ENCODE results near the gene FNTB.

Gene FNTB

DNA sequence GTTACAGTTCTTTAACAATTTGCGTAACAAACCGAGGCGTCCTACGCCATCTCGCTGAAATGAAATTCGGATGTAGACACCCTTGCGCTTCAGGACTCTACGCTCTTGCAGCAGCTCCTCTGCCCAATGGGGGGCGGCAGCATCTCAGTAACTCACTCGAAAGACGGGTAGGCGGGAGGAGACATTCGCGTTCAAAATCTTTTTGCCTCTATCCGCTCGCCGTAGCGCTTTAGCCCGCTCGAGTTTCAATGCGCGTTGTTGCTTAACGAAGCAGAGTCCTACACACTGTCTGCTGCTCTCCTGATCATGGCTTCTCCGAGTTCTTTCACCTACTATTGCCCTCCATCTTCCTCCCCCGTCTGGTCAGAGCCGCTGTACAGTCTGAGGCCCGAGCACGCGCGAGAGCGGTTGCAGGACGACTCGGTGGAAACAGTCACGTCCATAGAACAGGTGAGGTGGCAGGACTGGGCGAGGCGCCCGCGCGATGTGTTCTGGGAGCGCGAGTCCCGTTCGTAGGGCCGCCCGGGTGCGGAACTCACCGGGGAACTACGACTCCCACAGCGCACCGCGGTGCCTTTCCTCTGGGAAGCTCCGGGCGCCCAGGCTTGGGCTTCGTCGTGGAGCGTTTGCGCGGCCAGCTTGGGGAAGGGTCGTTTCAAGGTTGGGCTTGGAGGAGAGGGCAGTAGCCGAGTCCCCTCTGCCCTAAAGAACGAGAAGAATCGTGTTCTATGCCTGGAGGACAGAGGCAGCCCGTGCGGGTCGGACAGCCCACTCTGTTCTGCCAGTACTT lies at the start of gene FNTB:
Gene FNTB, plus strand, starts transcription at position 248 of the 790 bp plus-strand sequence. Its CDS starts 59 bp downstream, at position 307.
- Histone ChIP-seq H3K27ac (ENCODE audit: low read length) (peak within 1 kb of the TSS; percentile 64), H4K20me1 (ENCODE audit: insufficient read depth, low read length) (no peaks in the 10 kb centered on the region), H3K9me3 (ENCODE audit: insufficient read depth, low read length) (no peaks in the 10 kb centered on the region), H3K9ac (ENCODE audit: low read length) (peak within 1 kb of the TSS; percentile 73), H2AFZ (ENCODE audit: low read depth, low read length) (peak within 1 kb of the TSS; percentile 95), H3K27me3 (ENCODE audit: low read depth, low read length) (peaks cover 12% of the 10 kb centered on the region; the same call in 1 of the 2 replicates), H3K79me2 (ENCODE audit: low read length) (peaks cover 28% of the 10 kb centered on the region), H3K4me2 (ENCODE audit: low read length) (peak within 1 kb of the TSS; percentile 97), H3K36me3 (replicated peaks; ENCODE audit: low read depth, low read length) (no peaks in the 10 kb centered on the region), H3K4me1 (ENCODE audit: low read length) (peaks cover 16% of the 10 kb centered on the region), H3K4me3 (ENCODE audit: low read length) (peak within 1 kb of the TSS; percentile 86)
- no peak for TF ChIP-seq EZH2phosphoT487 (IDR thresholded peaks at IDR 0.05; ENCODE audit: low read depth)
- TF ChIP-seq CTCF (IDR thresholded peaks at IDR 0.05; ENCODE audit: low read depth, low read length): peak; percentile 66

- no peaks in the 10 kb centered on the region for H3K9me3 ChIP-seq (ENCODE audit: insufficient read depth, low read length)
- peaks cover 3% of the 10 kb centered on the region; the same call in 1 of the 2 replicates for H4K20me1 ChIP-seq (ENCODE audit: insufficient read depth, low read length)
- no peak overlapping the region for H3K4me2 ChIP-seq (ENCODE audit: low read length)
- no peaks in the 10 kb centered on the region for H3K79me2 ChIP-seq (ENCODE audit: low read length)
- no peaks in the 10 kb centered on the region for H3K27me3 ChIP-seq (ENCODE audit: low read depth, low read length)
- H3K4me3 ChIP-seq (ENCODE audit: low read length): no peak overlapping the region
- no peak overlapping the region for H2AFZ ChIP-seq (ENCODE audit: low read depth, low read length)
- no peak overlapping the region for H3K9ac ChIP-seq (ENCODE audit: low read length)
- no peak for TF ChIP-seq CTCF (IDR thresholded peaks at IDR 0.05; ENCODE audit: low read depth, low read length)
- TF ChIP-seq EZH2phosphoT487 (IDR thresholded peaks at IDR 0.05; ENCODE audit: low read depth): no peak
- peaks cover 3% of the 10 kb centered on the region; the same call in 1 of the 2 replicates for H3K4me1 ChIP-seq (ENCODE audit: low read length)
- peaks cover 22% of the 10 kb centered on the region for H3K36me3 ChIP-seq (replicated peaks; ENCODE audit: low read depth, low read length)
- H3K27ac ChIP-seq (ENCODE audit: low read length): no peak overlapping the region
Observed at GRCh38 chr14:64937171-64937820, 49.4 kb upstream of the FNTB start.

GRCh38 chr14:64937821-64938193 lies 48.9 kb upstream of the FNTB start:
- no peaks in the 10 kb centered on the region for H3K79me2 ChIP-seq (ENCODE audit: low read length)
- H4K20me1 ChIP-seq (ENCODE audit: insufficient read depth, low read length): peaks cover 3% of the 10 kb centered on the region; the same call in 1 of the 2 replicates
- H3K9me3 ChIP-seq (ENCODE audit: insufficient read depth, low read length): no peaks in the 10 kb centered on the region
- no peak overlapping the region for H3K9ac ChIP-seq (ENCODE audit: low read length)
- TF ChIP-seq EZH2phosphoT487 (IDR thresholded peaks at IDR 0.05; ENCODE audit: low read depth) (no peak), CTCF (IDR thresholded peaks at IDR 0.05; ENCODE audit: low read depth, low read length) (peak; percentile 20)
- H3K4me2 ChIP-seq (ENCODE audit: low read length): no peak overlapping the region
- no peak overlapping the region for H3K4me3 ChIP-seq (ENCODE audit: low read length)
- no peaks in the 10 kb centered on the region for H3K27me3 ChIP-seq (ENCODE audit: low read depth, low read length)
- peaks cover 17% of the 10 kb centered on the region for H3K36me3 ChIP-seq (replicated peaks; ENCODE audit: low read depth, low read length)
- no peak overlapping the region for H2AFZ ChIP-seq (ENCODE audit: low read depth, low read length)
- H3K27ac ChIP-seq (ENCODE audit: low read length): no peak overlapping the region
- peaks cover 3% of the 10 kb centered on the region; the same call in 1 of the 2 replicates for H3K4me1 ChIP-seq (ENCODE audit: low read length)
